Forelimb muscle (tissue), 1 donor: ENCODE measurements around the gene NSD1. TPM values are rescaled to one million over a fixed set of nuclear protein-coding genes. Genes with fewer than 3 reads are reported as not detected.
"Not testable (repeated sequence)": the region's sequence is repeated elsewhere in the genome, so short reads cannot be mapped to it uniquely, and the experiment has no call there.

Experiments used
- DNase-seq: peaks from one replicate; pipeline ENCODE4 v3.0.0-alpha.2; 2013; ENCODE audit warnings: low read depth
- polyA plus RNA-seq: library from polyadenylated mRNA; unstranded; fragments of 120-200 nt; gene quantifications from one replicate; pipeline ENCODE4 v1.2.1, GENCODE V29; 2013; ENCODE audit not compliant: insufficient read length

NSD1 gene
- polyA plus RNA-seq, 1 donor, result 40.7 TPM

DNA sequence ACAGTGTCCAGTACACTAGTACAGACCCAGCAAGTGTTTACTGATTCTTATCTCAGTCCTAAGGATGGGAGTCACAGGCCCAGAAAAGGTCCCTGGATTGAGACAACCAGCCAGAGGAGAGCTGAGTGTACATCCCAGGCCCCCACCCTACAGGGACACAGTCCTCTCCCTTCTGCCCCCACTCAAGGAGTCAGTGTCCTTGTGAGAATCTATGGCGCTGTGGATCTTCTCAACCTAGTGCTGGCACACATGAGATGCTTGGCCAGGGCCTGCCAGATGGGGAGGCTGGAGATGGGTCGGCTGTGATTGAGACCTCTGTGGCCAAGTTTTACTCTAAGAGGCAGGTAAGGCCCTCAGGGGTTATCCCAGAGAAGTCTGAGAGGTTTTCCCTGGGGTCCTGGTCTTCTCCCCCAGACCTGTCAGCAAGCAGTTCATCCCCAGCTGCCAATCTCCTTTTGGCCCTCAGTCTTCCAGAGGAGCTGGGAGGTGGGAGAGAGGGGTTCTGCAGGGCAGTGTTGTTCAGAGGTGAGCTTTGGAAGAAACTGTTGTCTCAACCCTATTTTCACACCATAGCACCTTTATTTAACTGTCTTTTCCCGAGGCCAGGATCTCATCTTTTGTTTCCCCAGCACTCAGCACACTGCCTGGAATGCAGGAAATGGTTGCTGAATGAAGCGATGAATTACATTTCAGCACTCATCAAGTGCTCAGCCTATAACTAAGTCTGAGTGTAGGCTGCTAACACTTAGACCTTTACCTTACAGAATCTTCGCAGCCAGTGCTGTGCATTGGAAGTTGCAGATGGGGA lies 3.2 kb upstream of the NSD1 start:
- DNase-seq, result no peak

DNA sequence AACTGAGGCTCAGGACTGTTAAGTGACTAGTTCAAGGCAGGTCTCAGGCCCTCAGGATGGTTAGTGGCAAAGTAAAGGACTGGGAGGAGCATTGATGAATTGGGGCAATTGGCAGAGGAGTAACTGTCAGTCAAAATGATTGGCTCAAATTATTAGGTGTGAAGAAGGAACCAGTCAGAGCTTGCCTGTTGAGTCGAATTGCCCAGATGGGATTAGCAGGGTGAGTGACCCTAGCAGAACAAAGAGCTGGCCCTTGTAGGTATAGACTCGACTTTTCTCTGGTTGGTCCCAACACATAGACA lies 2.6 kb upstream of the NSD1 start:
- no peak for DNase-seq

- no peak for DNase-seq
Measured at GRCh38 chr5:177131352-177132135, 2.0 kb upstream of the NSD1 start.

- DNase-seq, result no peak
Measured at GRCh38 chr5:177132136-177133095, 1.2 kb upstream of the NSD1 start.

DNA sequence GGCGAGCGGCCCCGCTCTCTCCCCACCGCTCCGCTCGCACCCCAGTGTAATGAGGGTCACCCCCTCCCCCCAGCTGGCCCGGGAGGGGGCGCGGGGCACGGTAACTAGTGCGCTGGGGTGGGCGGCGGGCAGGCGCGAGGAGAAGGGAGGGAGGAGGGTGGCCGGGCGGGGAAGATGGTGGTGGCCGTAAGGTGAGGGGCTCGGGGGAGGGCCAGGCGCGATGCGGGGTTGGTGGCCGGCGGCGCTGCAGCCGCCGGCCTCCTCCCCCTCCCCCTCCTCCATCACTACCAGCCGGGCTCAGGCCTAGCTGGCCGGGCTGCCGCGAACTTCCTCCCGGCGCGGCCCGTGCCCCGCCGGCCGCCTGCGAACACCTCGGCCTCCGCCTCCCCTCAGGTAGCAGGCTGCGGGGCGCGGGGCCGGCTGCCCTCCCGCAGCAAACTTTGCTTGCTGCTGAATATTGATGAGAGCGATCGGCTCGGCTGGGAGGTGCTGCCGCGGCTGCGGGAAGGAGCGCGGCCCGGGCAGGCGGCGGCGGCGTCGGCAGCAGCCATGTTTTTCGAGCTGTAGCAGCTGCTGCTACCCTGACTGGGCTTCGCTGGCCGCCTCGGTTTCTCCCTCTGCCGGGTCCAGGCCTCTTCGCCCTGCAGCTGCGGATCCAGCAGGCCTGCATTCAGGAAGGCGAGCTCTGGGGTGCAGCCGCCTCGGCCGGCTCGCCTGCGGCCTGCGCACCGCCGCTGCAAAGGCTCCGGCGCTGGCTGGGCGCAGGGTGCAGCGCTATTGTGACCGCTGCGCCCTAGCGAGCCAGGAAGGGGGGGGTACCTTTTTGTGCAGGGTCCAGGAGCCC lies 502 bp downstream of the NSD1 start:
- DNase-seq, result no peak

DNA sequence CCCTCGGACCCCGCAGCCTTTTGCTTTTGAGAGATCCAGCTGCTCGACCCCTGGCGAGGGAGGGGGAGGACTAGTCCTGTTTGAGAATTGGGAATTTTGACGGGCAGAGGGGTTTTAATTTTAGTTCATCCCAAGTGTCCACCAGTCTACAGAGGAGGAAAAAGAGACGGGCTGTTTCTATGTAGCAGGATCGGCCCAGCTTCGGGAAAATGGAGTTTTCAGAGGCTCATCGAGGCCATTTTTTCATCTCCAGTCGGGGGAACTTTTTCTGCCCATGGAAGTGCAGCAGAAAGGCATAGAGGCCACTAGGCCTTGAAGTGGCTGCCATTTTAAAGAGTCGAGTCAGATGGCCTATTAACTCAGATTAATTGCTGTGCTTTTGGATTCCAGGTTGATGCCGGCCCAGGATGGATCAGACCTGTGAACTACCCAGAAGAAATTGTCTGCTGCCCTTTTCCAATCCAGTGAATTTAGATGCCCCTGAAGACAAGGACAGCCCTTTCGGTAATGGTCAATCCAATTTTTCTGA lies 1.2 kb downstream of the NSD1 start:
- no peak for DNase-seq

DNA sequence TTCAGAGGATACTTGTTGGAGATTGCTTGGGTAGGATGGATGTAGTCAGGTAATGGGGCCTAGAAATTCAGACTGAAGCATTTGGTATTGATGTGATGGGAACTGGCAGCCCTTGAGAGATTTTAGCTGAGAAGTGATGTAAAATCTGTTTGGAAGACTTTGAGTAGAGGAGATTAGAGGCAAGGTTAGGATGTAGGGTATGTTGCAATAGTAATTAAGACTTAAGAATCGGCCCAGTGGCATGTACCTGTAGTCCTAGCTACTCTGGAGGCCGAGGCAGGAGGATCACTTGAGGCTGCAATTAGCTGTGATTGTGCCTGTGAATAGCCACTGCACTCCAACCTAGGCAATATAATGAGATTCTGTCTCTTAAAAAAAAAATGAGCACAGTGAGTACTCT lies 6.7 kb downstream of the NSD1 start:
- DNase-seq, result no peak

GRCh38 chr5:177141496-177141895 lies 7.9 kb downstream of the NSD1 start:
- no peak for DNase-seq

DNA sequence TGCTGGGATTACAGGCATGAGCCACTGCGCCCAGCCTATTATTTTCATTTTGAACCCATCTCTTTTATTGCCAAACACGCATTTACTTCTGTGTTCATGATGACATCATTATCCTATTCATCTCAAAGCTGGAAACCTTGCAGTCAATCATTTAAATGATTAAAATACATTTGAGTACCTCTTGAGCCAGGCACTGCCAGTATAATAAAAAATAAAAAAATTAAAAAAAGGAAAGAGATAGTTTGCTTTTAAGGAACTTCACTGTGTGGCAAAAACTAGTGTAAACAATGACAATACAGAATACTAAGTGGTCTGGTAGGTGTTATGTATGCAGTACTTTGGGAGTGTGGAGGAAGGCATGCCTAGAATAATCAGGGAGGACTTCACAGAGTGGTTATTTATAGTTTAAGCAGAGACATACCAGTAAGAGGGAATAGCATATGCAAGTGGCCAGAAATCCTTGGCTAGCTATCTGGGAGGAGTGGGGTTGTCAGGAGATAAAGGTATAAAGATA lies 8.6 kb downstream of the NSD1 start:
- no peak for DNase-seq

DNA sequence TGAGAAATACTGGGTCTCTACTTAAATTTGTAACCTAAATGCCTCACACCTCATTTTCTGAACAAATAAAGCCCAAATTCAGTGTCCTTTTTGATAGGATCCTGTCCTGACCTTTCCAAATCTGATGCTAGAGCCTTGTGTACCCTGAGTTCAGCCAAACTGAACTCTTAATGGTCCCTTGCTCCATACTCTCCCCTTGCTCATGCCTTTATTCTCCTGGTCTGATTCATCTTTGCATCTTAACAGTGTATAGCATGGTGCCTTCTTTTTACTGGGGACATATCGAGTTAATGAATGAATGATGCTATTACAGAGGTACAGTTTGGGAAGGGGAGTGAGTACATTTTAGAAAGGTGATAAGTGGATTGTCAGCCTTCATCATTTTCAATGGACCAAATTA lies 9.2 kb downstream of the NSD1 start:
- no peak for DNase-seq

DNA sequence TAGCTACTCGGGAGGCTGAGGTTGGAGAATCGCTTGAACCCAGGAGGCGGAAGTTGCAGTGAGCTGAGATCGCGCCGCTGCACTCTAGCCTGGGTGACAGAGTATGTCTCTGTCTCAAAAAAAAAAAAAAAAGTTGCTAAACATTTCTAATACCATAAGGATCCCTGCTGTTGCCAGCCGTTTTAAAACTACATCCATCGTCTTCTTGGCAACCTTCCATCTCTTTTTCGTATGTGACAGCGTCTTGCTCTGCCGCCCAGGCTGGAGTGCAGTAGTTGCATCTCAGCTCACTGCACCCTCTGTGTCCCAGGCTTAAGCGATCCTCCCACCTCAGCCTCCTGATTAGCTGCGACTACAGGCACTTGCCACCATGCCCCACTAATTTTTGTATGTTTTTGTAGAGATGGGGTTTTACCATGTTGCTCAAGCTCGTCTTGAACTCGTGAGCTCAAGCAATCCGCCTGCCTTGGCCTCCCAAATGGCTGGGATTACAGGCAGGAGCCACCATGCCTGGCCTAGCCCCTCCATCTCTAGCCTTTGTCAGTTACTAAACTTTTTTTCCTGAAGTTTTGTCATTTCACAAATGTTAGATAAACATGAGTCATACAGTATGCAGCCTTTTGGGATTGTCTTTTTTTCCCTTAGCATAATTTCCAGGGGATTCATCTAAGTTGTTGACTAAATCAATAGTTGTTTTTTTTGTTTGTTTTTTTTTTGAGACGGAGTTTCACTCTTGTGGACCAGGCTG lies 13.5 kb downstream of the NSD1 start:
- DNase-seq, result no peak

- DNase-seq, result not testable (repeated sequence)
Measured at GRCh38 chr5:177150061-177150460, 16.5 kb downstream of the NSD1 start.

GRCh38 chr5:177154003-177154643 lies 20.6 kb downstream of the NSD1 start:
- DNase-seq, result no peak

DNA sequence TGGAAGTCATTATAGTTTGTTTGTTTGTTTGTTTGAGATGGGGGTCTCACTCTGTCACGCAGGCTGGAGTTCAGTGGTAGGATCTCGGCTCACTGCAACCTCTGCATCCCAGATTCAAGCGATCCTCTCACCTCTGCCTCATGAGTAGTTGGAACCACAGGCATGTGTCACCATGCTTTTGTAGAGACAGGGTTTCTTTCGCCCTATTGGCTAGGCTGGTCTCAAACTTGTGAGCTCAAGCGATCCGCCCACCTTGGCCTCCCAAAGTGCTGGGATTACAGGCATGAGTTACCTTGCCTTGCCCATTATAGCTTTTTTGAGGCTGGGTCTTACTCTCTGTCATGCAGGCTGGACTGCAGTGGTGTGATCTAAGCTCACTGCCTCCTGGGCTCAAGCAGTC lies 28.8 kb downstream of the NSD1 start:
- no peak for DNase-seq

GRCh38 chr5:177163500-177163899 lies 29.9 kb downstream of the NSD1 start:
- no peak for DNase-seq

- no peak for DNase-seq
Measured at GRCh38 chr5:177169271-177169670, 35.7 kb downstream of the NSD1 start.

DNA sequence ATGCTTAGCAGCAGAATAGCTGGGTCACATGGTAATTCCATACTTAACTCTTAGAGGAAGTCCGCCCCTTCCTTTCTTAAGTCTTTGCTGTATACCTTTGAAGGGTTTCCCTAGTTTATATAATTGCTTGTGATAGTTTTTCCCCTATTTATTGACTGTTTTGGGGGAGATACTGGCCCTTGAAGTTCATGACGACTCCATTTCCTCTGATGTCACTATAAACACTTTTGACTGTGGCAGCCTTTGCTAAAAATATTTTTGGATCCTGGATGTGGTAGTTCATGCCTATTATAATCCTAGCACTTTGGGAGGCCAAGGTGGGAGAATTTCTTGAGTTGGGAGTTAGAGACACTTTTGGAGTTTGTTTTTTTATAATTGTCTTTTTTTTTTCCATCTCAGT lies 38.4 kb downstream of the NSD1 start:
- no peak for DNase-seq

GRCh38 chr5:177175336-177175735 lies 41.8 kb downstream of the NSD1 start:
- no peak for DNase-seq

DNA sequence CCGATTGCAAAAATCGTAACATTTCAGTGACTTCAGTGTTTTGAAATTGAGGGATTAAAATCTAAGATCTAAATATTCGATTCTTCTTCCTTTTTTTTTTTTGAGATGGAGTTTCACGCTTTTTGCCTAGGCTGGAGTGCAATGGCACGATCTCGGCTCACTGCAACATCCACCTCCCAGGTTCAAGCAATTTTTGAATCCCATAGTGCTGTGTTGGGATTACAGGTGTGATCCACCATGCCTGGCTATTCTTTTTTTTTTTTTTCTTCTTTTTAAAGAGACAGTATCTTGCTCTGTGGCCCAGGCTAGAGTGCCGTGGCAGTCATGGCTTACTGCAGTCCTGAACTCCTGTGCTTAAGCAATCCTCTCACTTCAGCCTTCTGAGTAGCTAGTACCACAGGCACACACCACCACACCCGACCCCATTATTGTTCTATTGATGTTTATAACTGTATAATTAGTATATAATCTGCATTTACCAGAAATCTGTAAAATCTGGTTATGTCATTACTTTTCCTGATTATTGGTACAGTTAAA lies 42.7 kb downstream of the NSD1 start:
- DNase-seq, result no peak
